ENCODE data around the gene MAFG. TPM values are rescaled to one million over a fixed set of nuclear protein-coding genes. Genes with fewer than 3 reads are reported as not detected.

The MAFG gene
- total and polyA plus RNA-seq, 9 of the 15 experiments (the other 6 are each of a cell fraction or from before 2014, with no cell fraction given), result 1.1 to 58.1 (median 24.9) TPM

GRCh38 chr17:81930142-81931125 lies 2.9 kb upstream of the MAFG start:
- WGBS (ENCODE audit: insufficient coverage, low coverage, missing lambda C conversion rate), result 80% methylated on average over 15 of the region's 20 CpGs
- ATAC-seq (no peak), DNase-seq (ENCODE audit: extremely low read depth in 1 of 4, low spot score in 3 of 4) (no peak), FAIRE-seq (no peak)
- Histone ChIP-seq H3K4me1 (replicated peaks in 1 of 2; ENCODE audit: control insufficient read depth in 2 of 2, insufficient read depth in 2 of 2, low read length in 2 of 2) (peaks cover 35 to 96% of the 10 kb centered on the region in 2 experiments), H3K79me2 (ENCODE audit: control insufficient read depth, insufficient read depth, low read length) (peaks cover 44% of the 10 kb centered on the region), H3K4me2 (ENCODE audit: insufficient read depth, low read length) (no peak overlapping the region), H3K27me3 (ENCODE audit: control insufficient read depth in 2 of 2, insufficient read depth in 2 of 2, low read length in 2 of 2) (no peaks in the 10 kb centered on the region), H3K4me3 (no peak overlapping the region), H3K9me1 (ENCODE audit: control insufficient read depth, insufficient read depth, low read length) (peaks cover 9% of the 10 kb centered on the region), H3K9ac (ENCODE audit: insufficient read depth in 1 of 2, low read depth in 2 of 2, low read length in 2 of 2) (peak overlapping the region in 1 of 2 experiments; percentile 76; a peak in 2 of 4 replicates), H4K20me1 (replicated peaks; ENCODE audit: control insufficient read depth, insufficient read depth, low read length) (peaks cover 14% of the 10 kb centered on the region), H3K36me3 (ENCODE audit: control insufficient read depth, insufficient read depth, low read length) (peaks cover 30% of the 10 kb centered on the region; the same call in 2 of the 3 replicates), H3K9me3 (replicated peaks; ENCODE audit: control insufficient read depth, insufficient read depth, low read depth, low read length) (no peaks in the 10 kb centered on the region), H3K27ac (ENCODE audit: extremely low read depth, low read depth, low read length) (no peak overlapping the region), H2AFZ (ENCODE audit: low read depth, low read length) (no peak overlapping the region)
- CTCF ChIA-PET (ENCODE audit: low intra/inter-chr PET ratio), result no interaction called here
- POLR2A ChIA-PET, result interaction anchor here (1.5 to 2.3 kb wide), 3 partner anchors 11 to 17 kb away, joined by 3 to 7 read pairs (median 5); no protein-coding TSS in a partner anchor
- intact Hi-C loops (cut with micrococcal nuclease), result no loop called here
- no TSS peak for BruUV-seq (replicated peaks)
- in situ Hi-C loops (cut with MboI), result no loop called here
- TF ChIP-seq ARNT (IDR thresholded peaks at IDR 0.05), result no peak
- TF ChIP-seq RBM14 (IDR thresholded peaks at IDR 0.05; ENCODE audit: borderline replicate concordance, insufficient read depth, low read depth, low read length), result 0 out of 2 replicates have a peak, but pooled peaks have one; percentile 6
- no peak for TF ChIP-seq ZNF561 (CRISPR knock-in tag; conservative IDR thresholded peaks at IDR 0.05)
- TF ChIP-seq CLOCK (CRISPR knock-in tag; IDR thresholded peaks at IDR 0.05; ENCODE audit: borderline replicate concordance), result no peak
- peak; percentile 75 for TF ChIP-seq REST (IDR thresholded peaks at IDR 0.05; ENCODE audit: borderline replicate concordance)
- TF ChIP-seq REST (CRISPR knock-in tag; IDR thresholded peaks at IDR 0.05; ENCODE audit: low read depth), result 0 out of 2 replicates have a peak, but pooled peaks have one; percentile 35
- TF ChIP-seq FOXO4 (CRISPR knock-in tag; IDR thresholded peaks at IDR 0.05), result no peak
